Heart left ventricle (tissue), 13 donors: ENCODE data around the gene WFDC1.

Source experiments
- CTCF ChIP-seq, 12 donors: fragments of 200-600 bp; sonication (generic) in 4 of 12; IDR thresholded peaks; one replicate each; pipeline versions ENCODE4 v1.5.0 to v1.8.0; 2018 to 2022; ENCODE audit warnings: antibody characterized with exemption in 12 of 12, mild to moderate bottlenecking in 5 of 12
- POLR2A ChIP-seq, 2 donors: fragments of 450-650 bp; IDR thresholded peaks; one replicate each; pipeline ENCODE4 v1.6.1; 2017; ENCODE audit warnings: antibody characterized with exemption in 2 of 2, mild to moderate bottlenecking in 2 of 2, moderate library complexity in 2 of 2
- donor health status: ischemic (EF 13 %, LVEDD 7.1; RV severe dilation, severe dysfunction).
- donor health status: DM: no; HTN: yes; CAD: no.
- donor health status: DM: no; HTN: no; CAD: no.
- donor health status: ischemic (EF 25% LVEDD 6.9; RV normal size, moderate dysfunction).
- donor health status: ischemic (EF 25% LVEDD 5.7; RV mildly dilated, moderate dysfunction).
- donor health status: ischemic (EF 35%, LVEDD 5.7; RV mildly dilated, moderate dysfunction).
- donor health status: nonischemic (EF 11% LVEDD 7.7; RV severe dilation, severe dysfunction).
- donor health status: DM: yes; HTN: yes; CAD: no.
- donor health status: PGD.
- donor health status: ischemic (EF 29% LVEDD 5.4; RV normal size, mild dysfunction).
- donor health status: nonischemic (EF 23%, LVEDD 6.1; RV moderate dilation, normal function).

- TF ChIP-seq POLR2A (IDR thresholded peaks at IDR 0.05) (no peak), CTCF (IDR thresholded peaks at IDR 0.05) (no peak)
Measured at GRCh38 chr16:84293406-84293805, 1.3 kb upstream of the WFDC1 start.
